Epithelial cell of prostate (primary cell): ENCODE measurements around the gene SOX9.
A peak's percentile ranks its signal among the peaks of the same experiment; 100 is the strongest.

Experiments used
- DNase-seq: peaks from one replicate; pipeline ENCODE4 v3.0.0-alpha.2; 2011; ENCODE audit warnings: low read depth, low spot score
- H3K27ac ChIP-seq: fragments of 450-650 bp; 2 replicates; pipeline ENCODE4 v1.5.1; 2017; ENCODE audit warnings: mild to moderate bottlenecking

The SOX9 gene

DNA sequence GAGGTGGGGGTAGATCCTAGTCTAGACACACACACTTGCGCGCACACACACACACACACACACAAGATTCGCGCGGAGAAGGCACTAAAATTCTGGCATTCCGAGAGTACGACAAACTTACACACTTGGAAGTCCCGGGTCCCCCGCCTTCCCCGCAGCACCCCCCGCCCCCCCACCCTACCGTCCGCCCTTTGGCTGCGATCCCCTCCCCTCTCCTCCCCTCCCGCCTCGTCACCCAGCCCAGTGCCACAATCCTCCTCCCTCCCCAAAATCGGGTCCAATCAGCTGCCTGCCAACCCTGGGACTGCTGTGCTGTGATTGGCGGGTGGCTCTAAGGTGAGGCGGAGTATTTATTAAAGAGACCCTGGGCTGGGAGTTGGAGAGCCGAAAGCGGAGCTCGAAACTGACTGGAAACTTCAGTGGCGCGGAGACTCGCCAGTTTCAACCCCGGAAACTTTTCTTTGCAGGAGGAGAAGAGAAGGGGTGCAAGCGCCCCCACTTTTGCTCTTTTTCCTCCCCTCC is at the start of gene SOX9:
Gene SOX9 (plus strand): TSS at position 379 of the 522 bp plus-strand sequence. CDS start 372 bp downstream, outside the sequence.
- peak within 1 kb of the TSS; percentile 79 for H3K27ac ChIP-seq
- DNase-seq, result peak; percentile 90

GRCh38 chr17:72071330-72071729 is 49.5 kb upstream of the SOX9 start:
- H3K27ac ChIP-seq, result no peak overlapping the region
- DNase-seq, result no peak

DNA sequence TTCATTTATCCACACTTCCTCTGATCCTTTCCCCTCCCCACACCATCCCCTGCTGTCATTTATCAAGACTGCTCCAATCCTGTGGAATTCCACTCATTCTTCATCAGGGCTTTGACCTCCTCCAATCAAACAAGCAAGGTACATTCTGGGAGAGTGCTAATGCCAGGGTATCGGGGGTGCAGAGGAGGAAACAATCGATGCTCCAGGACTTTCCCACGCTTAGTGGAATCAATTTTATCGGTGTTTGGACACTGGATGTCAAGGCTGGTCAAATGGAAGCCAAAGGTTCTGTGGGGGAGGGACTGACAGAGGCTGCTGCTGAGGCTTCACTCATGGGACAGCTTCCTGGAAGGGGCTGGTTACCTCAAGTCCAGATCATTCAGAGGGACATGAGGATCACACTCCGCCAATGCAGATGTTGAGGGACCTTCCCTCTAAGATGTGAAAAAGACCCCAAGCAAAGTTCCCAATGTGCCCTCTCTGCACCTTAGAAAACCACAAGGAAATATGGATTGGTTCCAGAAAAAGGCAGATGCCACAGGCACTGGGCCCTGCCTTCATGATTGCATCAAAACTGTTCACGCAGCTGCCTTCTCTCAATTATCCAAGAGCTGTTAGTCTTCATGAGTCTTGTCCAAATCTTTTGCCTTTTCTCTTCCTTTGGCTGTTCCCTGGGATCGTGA is 44.7 kb upstream of the SOX9 start:
- no peak for DNase-seq
- no peak overlapping the region for H3K27ac ChIP-seq

GRCh38 chr17:72076678-72077030 is 44.2 kb upstream of the SOX9 start:
- DNase-seq, result no peak
- H3K27ac ChIP-seq, result peak overlapping the region; percentile 32

DNA sequence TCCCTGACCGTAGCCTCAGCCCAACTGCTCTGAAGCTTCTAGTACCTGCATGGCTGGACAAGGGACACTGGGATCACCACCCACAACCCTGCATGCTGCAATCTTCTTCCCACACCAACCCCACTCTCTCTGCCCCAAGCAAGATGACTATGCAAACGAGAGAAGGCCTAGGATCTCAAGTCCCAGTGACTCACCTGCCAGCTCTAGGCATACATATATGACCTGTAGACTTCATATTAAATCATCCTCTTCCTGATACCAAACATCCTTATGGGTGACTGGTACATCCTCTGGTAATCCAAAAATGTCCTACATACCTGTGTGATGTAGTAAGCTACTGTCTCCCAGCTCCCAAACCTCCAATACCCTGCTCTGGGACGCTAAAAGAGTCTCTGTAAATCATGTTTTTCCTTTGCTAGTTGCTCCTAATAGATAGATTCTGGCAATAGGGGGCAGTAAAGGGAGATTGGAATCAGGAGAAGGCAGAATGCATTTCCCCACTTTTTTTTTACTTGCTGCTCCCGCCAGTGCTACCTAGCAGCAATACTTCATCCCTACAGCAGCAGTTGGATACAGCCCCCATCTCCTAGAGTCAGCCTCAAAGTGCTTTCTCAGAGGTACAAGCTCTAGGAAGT is 43.4 kb upstream of the SOX9 start:
- H3K27ac ChIP-seq, result peak overlapping the region; percentile 32
- DNase-seq, result peak; percentile 58

- no peak overlapping the region for H3K27ac ChIP-seq
- no peak for DNase-seq
Measured at GRCh38 chr17:72079700-72080099, 41.1 kb upstream of the SOX9 start.

- DNase-seq, result no peak
Measured at GRCh38 chr17:72087876-72088275, 32.9 kb upstream of the SOX9 start.

GRCh38 chr17:72089453-72089987 is 31.3 kb upstream of the SOX9 start:
- no peak for DNase-seq

More at GRCh38 chr17:72087876-72088275, 32.9 kb upstream of the SOX9 start:
- H3K27ac ChIP-seq, result no peak overlapping the region

GRCh38 chr17:72090108-72090507 is 30.7 kb upstream of the SOX9 start:
- H3K27ac ChIP-seq, result no peak overlapping the region
- no peak for DNase-seq

More at GRCh38 chr17:72089453-72089987, 31.3 kb upstream of the SOX9 start:
- no peak overlapping the region for H3K27ac ChIP-seq

GRCh38 chr17:72092710-72093322 is 28.0 kb upstream of the SOX9 start:
- DNase-seq, result no peak
- no peak overlapping the region for H3K27ac ChIP-seq

- H3K27ac ChIP-seq, result no peak overlapping the region
- DNase-seq, result no peak
Measured at GRCh38 chr17:72093707-72094106, 27.1 kb upstream of the SOX9 start.

DNA sequence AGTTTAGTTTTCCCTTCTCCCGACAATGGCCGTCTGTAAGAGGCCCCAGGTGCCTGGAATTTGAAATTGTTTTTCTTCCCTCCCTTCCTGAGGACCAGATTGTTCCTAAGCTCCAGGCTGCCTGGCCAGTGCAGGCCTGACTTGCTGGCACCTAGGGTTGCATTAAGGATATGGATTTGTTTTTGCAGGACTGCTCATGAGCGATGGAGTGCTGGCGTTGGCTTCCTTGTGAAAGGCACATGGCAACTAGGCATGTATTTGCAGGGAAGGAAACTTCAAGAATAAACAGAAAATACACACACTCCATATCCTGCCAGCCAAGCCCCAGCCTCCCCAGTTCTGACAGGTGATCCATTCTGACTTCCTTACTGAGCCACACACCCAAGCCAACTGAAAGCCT is 25.5 kb upstream of the SOX9 start:
- H3K27ac ChIP-seq, result no peak overlapping the region
- no peak for DNase-seq

- peak overlapping the region; percentile 7 for H3K27ac ChIP-seq
- DNase-seq, result peak; percentile 46
Measured at GRCh38 chr17:72097144-72097543, 23.7 kb upstream of the SOX9 start.

DNA sequence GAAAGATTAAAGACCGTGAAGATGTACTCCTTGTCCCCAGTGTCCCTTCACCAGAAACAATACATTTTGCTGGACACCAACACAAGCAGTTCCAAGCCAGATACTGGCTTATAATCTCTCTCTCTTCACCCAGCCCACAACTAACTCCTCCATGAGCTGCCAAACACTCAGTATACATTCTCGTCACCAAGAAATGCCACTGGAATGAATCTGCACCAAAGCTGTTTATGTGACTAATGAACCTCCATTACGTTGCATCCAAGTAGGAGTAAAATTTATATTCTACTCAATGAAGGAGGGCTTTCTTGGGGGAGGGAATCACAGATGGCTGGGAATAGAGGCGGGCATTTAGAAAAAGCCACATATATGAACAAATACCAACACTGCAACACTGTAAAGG is 20.9 kb upstream of the SOX9 start:
- H3K27ac ChIP-seq, result no peak overlapping the region
- DNase-seq, result no peak

GRCh38 chr17:72100470-72100869 is 20.4 kb upstream of the SOX9 start:
- no peak for DNase-seq
- no peak overlapping the region for H3K27ac ChIP-seq

DNA sequence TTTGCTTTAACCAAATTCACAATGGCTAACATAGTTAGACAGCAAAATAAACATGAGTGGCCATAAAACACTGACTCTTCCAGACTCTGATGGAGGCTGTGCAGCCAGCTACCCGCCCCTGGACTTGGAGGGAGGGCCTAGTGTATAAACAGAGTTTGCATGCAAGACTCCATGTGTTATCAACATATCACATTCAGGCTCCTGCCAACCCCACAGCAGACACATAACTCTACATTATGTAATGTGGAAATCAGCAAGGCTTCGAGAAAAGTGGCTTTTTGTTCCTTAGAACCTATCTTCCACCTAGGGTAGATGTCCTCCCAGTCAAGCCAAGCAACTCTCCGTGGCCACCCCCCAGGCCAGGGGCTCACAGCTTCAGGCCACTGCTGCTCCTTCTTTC is 19.3 kb upstream of the SOX9 start:
- DNase-seq, result no peak
- H3K27ac ChIP-seq, result no peak overlapping the region

GRCh38 chr17:72102366-72102765 is 18.5 kb upstream of the SOX9 start:
- no peak overlapping the region for H3K27ac ChIP-seq

DNA sequence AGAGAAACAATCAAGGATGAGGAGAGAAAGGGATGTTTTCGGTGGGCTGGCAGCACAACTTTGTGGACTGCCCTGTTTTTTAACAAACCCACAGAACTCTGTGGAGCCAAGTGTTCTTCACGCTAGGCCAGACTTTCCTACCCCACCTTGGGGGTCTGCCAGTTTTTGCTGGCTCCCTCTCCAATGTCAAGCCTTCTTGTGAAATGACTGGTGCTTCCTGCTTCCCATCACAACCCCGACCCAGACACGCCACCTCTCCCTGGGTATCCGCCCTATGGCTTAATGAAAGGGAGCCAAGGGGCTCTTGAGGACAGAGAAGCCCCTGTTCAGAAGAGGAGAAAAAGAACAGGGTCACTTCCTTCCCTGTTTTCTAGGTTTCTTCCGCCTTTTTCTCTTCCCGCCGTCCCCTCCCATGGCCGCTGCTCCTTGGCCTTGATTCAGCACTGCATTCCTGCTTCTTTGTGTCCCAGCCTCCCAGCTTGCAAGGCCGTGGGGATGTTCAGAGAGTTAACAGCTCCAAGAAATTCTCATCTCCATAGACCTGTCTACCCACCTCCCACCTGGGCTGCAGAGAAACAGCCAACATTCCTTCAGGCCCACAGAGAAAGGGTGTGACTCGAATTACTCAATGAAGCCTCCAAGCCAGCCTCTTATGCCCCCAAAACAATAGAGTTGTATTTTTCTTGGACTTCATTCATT is 16.5 kb upstream of the SOX9 start:
- peak overlapping the region; percentile 9 for H3K27ac ChIP-seq
- DNase-seq, result no peak

More at GRCh38 chr17:72102366-72102765, 18.5 kb upstream of the SOX9 start:
- no peak for DNase-seq

DNA sequence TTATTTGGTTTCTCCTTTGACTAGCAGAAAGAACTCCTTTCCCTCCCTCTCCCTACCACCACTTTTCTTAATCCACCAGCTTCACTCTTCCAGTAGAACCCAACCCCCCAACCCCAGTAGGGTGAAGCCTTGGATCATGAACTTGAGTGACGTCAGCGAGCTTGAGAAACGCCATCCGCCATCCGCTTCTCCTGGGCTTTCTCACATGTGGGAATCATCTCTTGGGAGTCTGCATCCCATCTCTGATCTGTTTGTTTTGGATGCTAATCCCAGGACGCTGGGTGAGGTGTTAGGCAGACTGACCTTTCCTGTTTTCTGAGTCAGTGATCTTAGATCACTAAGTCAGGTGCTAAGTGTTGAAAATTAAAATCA is 16.0 kb upstream of the SOX9 start:
- H3K27ac ChIP-seq, result peak overlapping the region; percentile 9
- no peak for DNase-seq

GRCh38 chr17:72107100-72107499 is 13.7 kb upstream of the SOX9 start:
- H3K27ac ChIP-seq, result no peak overlapping the region
- DNase-seq, result no peak
